HFFc6 (cell line): ENCODE measurements around the gene CRAMP1. TPM values are rescaled to one million over a fixed set of nuclear protein-coding genes. Genes with fewer than 3 reads are reported as not detected.

Experiments
- DNase-seq: peaks from one replicate; pipeline ENCODE4 v3.0.0-alpha.2; 2018
- H3K27ac Mint-ChIP-seq: 2 replicates; pipeline ENCODE4 v1.8.0; 2020; ENCODE audit warnings: mild to moderate bottlenecking, mixed read lengths
- H3K27me3 Mint-ChIP-seq: 2 replicates; pipeline ENCODE4 v1.8.0; 2021; ENCODE audit warnings: mild to moderate bottlenecking, moderate library complexity, mixed read lengths; ENCODE audit not compliant: insufficient read depth
- H3K36me3 Mint-ChIP-seq: 2 replicates; pipeline ENCODE4 v1.8.0; 2021; ENCODE audit warnings: low read depth, mixed read lengths
- H3K4me1 Mint-ChIP-seq: 2 replicates; pipeline ENCODE4 v1.8.0; 2020; ENCODE audit warnings: low read depth, mixed read lengths
- H3K4me3 Mint-ChIP-seq: 2 replicates; pipeline ENCODE4 v1.8.0; 2020; ENCODE audit warnings: mild to moderate bottlenecking, moderate library complexity, mixed read lengths
- H3K9me3 Mint-ChIP-seq: 2 replicates; pipeline ENCODE4 v1.8.0; 2020; ENCODE audit warnings: mild to moderate bottlenecking, mixed read lengths
- CTCF ChIP-seq: fragments of 200-600 bp; sonication (generic); IDR thresholded peaks from 2 replicates; pipeline ENCODE4 v1.5.0; 2021; ENCODE audit warnings: antibody characterized with exemption, mild to moderate bottlenecking
- total RNA-seq, 6 experiments: library from RNA; stranded (reverse); fragmentation: NEBNext Ultra II Directional; extraction: Animal tissue kit (Norgen Biotek cat#: 25700); gene quantifications; 2 replicates in 1 of 6; 3 replicates in 5 of 6; pipeline ENCODE4 v1.2.3, GENCODE V29; 2021

The CRAMP1 gene
- total RNA-seq, 6 experiments from 2014 or later = 10.7 to 14.2 (median 12.4) TPM

- Mint-ChIP-seq H3K27me3 (no peaks in the 10 kb centered on the region), H3K27ac (no peak overlapping the region), H3K4me1 (no peaks in the 10 kb centered on the region), H3K4me3 (no peak overlapping the region), H3K36me3 (no peaks in the 10 kb centered on the region), H3K9me3 (no peaks in the 10 kb centered on the region)
- no peak for DNase-seq
- TF ChIP-seq CTCF = no peak
These were observed 15.0 kb upstream of the CRAMP1 start for GRCh38 chr16:1597154-1597553.

DNA sequence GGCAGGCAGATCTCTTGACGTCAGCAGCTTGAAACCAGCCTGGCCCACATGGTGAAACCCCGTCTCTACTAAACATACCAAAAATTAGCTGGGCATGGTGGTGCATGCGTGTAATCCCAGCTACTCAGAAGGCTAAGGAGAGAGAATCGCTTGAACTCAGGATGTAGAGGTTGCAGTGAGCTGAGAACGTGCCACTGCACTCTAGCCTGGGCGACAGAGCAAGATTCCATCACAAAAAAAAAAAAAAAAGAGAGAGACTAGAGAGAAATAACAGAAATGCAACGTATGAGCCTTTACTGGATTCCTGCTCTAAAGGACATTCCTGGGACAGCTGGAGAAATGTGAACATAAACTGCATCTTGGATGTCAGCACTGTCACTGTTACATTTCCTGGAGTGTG, 11.1 kb upstream of the CRAMP1 start:
- Mint-ChIP-seq H3K4me1 (no peaks in the 10 kb centered on the region), H3K36me3 (no peaks in the 10 kb centered on the region), H3K27me3 (no peaks in the 10 kb centered on the region; the same call in 1 of the 2 replicates), H3K9me3 (no peaks in the 10 kb centered on the region), H3K27ac (no peak overlapping the region), H3K4me3 (no peak overlapping the region)
- no peak for DNase-seq
- TF ChIP-seq CTCF = no peak

- Mint-ChIP-seq H3K9me3 (no peaks in the 10 kb centered on the region), H3K36me3 (peaks cover under 1% of the 10 kb centered on the region; the same call in 1 of the 2 replicates), H3K4me3 (no peak overlapping the region), H3K4me1 (no peaks in the 10 kb centered on the region), H3K27ac (no peak overlapping the region), H3K27me3 (no peaks in the 10 kb centered on the region; the same call in 1 of the 2 replicates)
- TF ChIP-seq CTCF = no peak
- DNase-seq = no peak
These were observed 10.7 kb upstream of the CRAMP1 start for GRCh38 chr16:1601489-1601888.

GRCh38 chr16:1602285-1602684, 9.9 kb upstream of the CRAMP1 start:
- no peak for TF ChIP-seq CTCF
- H3K36me3 Mint-ChIP-seq = peaks cover 5% of the 10 kb centered on the region
- H3K4me3 Mint-ChIP-seq = no peak overlapping the region
- no peak overlapping the region for H3K27ac Mint-ChIP-seq
- H3K4me1 Mint-ChIP-seq = no peaks in the 10 kb centered on the region
- no peaks in the 10 kb centered on the region; the same call in 1 of the 2 replicates for H3K27me3 Mint-ChIP-seq
- no peak for DNase-seq
- no peaks in the 10 kb centered on the region for H3K9me3 Mint-ChIP-seq

DNA sequence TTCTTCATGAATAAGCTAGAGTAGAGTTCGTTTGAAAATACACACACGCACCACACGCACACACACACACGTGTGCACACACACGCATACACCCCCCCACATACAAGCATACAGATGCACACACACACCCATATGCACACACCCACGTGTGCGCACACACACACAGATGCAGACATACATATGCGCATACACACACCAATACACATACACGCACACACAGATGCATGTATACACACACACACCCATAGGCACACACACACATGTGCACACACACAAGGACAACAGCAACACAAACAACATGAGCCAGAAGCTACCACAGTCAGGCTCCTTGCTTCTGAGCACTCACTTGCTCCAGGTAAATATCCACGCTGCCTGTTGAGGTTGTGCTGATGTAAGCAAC, 5.4 kb upstream of the CRAMP1 start:
- H3K9me3 Mint-ChIP-seq = no peaks in the 10 kb centered on the region
- peaks cover 1% of the 10 kb centered on the region for H3K27me3 Mint-ChIP-seq
- H3K27ac Mint-ChIP-seq = no peak overlapping the region
- DNase-seq = no peak
- peaks cover 12% of the 10 kb centered on the region for H3K4me1 Mint-ChIP-seq
- no peak for TF ChIP-seq CTCF
- no peak overlapping the region for H3K4me3 Mint-ChIP-seq
- H3K36me3 Mint-ChIP-seq = peaks cover 5% of the 10 kb centered on the region

DNA sequence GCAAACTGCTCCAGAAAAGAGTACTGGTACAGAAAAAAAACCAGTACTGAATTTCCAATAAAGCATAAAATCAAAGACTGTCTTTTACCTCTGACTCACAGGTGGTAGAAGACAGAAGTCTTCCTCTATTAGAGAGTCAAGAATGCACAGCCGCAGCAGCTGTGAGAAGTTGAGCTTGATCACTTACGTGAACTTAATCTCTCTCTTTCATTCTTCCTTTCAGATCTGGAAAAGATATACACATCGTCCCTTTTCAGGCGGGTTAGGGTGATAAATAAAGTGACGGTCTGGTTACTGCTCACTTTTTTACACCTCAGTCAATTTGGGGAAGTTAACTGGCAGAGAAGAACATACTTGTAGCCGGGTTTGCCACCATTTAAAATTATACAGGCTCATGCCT, 4.2 kb upstream of the CRAMP1 start:
- TF ChIP-seq CTCF = no peak
- Mint-ChIP-seq H3K27me3 (peaks cover 4% of the 10 kb centered on the region), H3K4me3 (no peak overlapping the region), H3K4me1 (peaks cover 15% of the 10 kb centered on the region), H3K36me3 (peaks cover 5% of the 10 kb centered on the region), H3K9me3 (no peaks in the 10 kb centered on the region), H3K27ac (no peak overlapping the region)
- no peak for DNase-seq
